GM23338 (cell line): Measurements from ENCODE around the gene FARP1. TPM values are rescaled to one million over a fixed set of nuclear protein-coding genes. Genes with fewer than 3 reads are reported as not detected.

Experiments
- POLR2AphosphoS5 ChIP-seq: IDR thresholded peaks from 2 replicates; pipeline ENCODE4 v1.6.1; 2016; ENCODE audit warnings: antibody characterized with exemption, low read depth
- REST ChIP-seq: IDR thresholded peaks from one replicate; pipeline ENCODE4 v1.6.1; 2018; ENCODE audit warnings: antibody characterized with exemption; ENCODE audit not compliant: unreplicated experiment
- STAT1 ChIP-seq: IDR thresholded peaks from one replicate; pipeline ENCODE4 v1.6.1; 2016; ENCODE audit warnings: antibody characterized with exemption; ENCODE audit not compliant: unreplicated experiment
- ZNF114 ChIP-seq: fragments of 250-450 bp; sonication (Bioruptor Pico); IDR thresholded peaks from 2 replicates; pipeline ENCODE4 v1.5.0; 2020; ENCODE audit warnings: mild to moderate bottlenecking, moderate library complexity
- polyA plus RNA-seq: library from polyadenylated mRNA; unstranded; fragments of >200 nt; fragmentation: Nextera tagmentation; extraction: Ambion mirVana; gene quantifications from 2 replicates; pipeline ENCODE4 v1.2.1, GENCODE V29; 2016
- total RNA-seq: library from RNA; depleted of rRNA; stranded (reverse); fragments of >200 nt; shearing (Covaris generic); gene quantifications from 2 replicates; pipeline ENCODE4 v1.2.3, GENCODE V29; 2014
- TF ChIP-seq, protein P1 (sequence below): fragments of 250-450 bp; sonication (Bioruptor Pico); IDR thresholded peaks from 2 replicates; pipeline ENCODE4 v1.5.0; 2020; ENCODE audit warnings: mild to moderate bottlenecking, moderate library complexity

Gene FARP1
- total and polyA plus RNA-seq, 2 experiments from 2014 or later = 53.6 to 82.5 TPM

DNA sequence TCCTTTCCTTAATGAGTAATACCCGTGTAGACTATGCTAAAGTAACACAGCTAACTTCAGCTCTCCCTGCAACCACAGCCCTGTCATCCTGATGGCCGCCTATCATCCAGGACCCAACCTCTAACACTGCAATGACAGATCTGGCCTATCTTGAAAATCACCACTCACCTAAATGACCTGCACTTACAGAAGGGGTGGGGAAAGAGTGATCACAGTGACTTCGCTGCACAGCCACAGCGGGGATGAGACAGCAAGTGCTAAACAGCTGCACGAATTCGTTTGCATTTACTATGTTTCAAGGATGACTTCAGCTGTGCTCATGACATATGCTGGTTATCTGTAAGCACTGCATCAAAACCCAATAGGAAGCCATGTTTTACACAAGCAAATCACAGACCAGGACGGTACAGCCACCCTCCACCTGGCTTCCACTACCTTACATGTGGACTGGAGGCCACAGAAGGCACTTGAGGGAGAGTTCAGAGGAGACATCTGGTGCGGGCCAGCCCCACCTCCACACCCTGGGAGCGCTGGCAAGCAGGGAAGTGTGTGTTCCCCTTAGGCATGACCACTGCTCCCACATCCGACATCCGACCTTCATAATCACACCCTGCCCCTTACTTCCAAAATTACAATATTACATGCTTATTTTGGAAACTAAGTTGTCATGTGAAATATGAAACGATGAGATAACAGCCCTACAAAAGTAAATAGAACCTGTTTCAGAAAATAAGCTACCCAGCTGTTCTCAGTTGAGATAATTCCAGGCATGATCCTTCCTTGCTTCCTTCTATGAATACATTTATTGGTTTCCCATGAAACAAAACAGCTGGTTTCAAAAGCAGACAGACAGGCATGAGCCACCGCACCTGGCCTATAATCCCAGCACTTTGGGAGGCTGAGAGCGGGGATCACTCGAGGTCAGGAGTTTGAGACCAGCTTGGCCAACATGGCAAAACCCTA is 338.3 kb downstream of the FARP1 start (continued):
- TF ChIP-seq, protein P1, sequence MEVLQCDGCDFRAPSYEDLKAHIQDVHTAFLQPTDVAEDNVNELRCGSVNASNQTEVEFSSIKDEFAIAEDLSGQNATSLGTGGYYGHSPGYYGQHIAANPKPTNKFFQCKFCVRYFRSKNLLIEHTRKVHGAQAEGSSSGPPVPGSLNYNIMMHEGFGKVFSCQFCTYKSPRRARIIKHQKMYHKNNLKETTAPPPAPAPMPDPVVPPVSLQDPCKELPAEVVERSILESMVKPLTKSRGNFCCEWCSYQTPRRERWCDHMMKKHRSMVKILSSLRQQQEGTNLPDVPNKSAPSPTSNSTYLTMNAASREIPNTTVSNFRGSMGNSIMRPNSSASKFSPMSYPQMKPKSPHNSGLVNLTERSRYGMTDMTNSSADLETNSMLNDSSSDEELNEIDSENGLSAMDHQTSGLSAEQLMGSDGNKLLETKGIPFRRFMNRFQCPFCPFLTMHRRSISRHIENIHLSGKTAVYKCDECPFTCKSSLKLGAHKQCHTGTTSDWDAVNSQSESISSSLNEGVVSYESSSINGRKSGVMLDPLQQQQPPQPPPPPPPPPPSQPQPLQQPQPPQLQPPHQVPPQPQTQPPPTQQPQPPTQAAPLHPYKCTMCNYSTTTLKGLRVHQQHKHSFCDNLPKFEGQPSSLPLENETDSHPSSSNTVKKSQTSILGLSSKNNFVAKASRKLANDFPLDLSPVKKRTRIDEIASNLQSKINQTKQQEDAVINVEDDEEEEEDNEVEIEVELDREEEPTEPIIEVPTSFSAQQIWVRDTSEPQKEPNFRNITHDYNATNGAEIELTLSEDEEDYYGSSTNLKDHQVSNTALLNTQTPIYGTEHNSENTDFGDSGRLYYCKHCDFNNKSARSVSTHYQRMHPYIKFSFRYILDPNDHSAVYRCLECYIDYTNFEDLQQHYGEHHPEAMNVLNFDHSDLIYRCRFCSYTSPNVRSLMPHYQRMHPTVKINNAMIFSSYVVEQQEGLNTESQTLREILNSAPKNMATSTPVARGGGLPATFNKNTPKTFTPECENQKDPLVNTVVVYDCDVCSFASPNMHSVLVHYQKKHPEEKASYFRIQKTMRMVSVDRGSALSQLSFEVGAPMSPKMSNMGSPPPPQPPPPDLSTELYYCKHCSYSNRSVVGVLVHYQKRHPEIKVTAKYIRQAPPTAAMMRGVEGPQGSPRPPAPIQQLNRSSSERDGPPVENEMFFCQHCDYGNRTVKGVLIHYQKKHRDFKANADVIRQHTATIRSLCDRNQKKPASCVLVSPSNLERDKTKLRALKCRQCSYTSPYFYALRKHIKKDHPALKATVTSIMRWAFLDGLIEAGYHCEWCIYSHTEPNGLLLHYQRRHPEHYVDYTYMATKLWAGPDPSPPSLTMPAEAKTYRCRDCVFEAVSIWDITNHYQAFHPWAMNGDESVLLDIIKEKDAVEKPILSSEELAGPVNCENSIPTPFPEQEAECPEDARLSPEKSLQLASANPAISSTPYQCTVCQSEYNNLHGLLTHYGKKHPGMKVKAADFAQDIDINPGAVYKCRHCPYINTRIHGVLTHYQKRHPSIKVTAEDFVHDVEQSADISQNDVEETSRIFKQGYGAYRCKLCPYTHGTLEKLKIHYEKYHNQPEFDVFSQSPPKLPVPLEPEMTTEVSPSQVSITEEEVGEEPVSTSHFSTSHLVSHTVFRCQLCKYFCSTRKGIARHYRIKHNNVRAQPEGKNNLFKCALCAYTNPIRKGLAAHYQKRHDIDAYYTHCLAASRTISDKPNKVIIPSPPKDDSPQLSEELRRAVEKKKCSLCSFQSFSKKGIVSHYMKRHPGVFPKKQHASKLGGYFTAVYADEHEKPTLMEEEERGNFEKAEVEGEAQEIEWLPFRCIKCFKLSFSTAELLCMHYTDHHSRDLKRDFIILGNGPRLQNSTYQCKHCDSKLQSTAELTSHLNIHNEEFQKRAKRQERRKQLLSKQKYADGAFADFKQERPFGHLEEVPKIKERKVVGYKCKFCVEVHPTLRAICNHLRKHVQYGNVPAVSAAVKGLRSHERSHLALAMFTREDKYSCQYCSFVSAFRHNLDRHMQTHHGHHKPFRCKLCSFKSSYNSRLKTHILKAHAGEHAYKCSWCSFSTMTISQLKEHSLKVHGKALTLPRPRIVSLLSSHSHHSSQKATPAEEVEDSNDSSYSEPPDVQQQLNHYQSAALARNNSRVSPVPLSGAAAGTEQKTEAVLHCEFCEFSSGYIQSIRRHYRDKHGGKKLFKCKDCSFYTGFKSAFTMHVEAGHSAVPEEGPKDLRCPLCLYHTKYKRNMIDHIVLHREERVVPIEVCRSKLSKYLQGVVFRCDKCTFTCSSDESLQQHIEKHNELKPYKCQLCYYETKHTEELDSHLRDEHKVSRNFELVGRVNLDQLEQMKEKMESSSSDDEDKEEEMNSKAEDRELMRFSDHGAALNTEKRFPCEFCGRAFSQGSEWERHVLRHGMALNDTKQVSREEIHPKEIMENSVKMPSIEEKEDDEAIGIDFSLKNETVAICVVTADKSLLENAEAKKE (CRISPR knock-in tag) = no peak
- no peak for TF ChIP-seq POLR2AphosphoS5
- no peak for TF ChIP-seq STAT1
- no peak for TF ChIP-seq ZNF114 (CRISPR knock-in tag)
- TF ChIP-seq REST = no peak
